ENCODE data around the gene GABRR3. TPM values are rescaled to one million over a fixed set of nuclear protein-coding genes. Genes with fewer than 3 reads are reported as not detected.

Gene GABRR3
- total RNA-seq = not detected

DNA sequence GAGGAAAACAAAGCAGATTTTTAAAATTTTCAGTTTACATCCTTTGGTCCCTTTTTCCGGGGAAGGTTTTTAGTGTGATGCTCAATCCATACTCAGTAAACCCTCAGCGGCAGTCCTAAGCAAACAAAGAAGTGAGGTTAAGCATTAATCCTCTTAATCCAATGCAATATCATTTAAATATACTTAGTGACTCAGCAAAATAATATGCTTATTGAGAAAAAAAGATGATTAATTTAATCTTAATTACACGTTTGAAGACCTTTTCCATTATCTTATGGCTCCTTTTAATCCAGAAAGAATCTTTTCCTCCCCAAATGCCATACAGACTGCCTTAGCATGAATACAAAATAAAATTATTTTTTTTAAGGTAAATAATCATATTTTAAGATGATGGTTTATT, at the start of gene GABRR3:
Gene GABRR3, minus strand, starts transcription at position 108 of the 400 bp plus-strand sequence. CDS start 328 bp downstream, outside the sequence.
- H3K9me3 Mint-ChIP-seq = no peaks in the 10 kb centered on the region
- ATAC-seq (replicated peaks in 1 of 2) (no peak), DNase-seq (no peak)
- H3K36me3 Mint-ChIP-seq (ENCODE audit: insufficient read depth in 2 of 2) = no peaks in the 10 kb centered on the region
- H3K27ac Mint-ChIP-seq = no peak within 1 kb of the TSS
- H3K4me1 Mint-ChIP-seq (ENCODE audit: low read depth) = peaks cover 22% of the 10 kb centered on the region
- no peak within 1 kb of the TSS for H3K4me3 Mint-ChIP-seq
- H3K27me3 Mint-ChIP-seq (ENCODE audit: low read depth) = peaks cover 13% of the 10 kb centered on the region

DNA sequence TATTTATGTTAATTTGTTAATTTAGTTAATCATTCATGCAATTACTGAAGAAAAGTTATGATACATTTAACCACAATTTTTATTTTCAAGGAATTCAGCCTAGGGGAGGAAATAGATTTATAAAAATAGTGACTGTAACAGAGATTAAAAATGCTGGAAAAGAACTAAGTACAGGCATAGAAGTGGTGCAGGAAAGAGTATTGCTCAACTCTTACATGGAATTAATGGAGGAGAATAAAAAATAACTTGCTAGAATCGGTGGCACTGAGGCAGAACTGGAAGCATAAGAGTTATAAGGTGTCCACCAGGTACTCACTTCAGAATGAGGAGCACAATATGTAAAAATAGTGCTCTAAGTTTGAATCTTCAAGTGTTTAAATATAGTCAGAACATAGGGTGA, 38.4 kb upstream of the GABRR3 start:
- Mint-ChIP-seq H3K27me3 (ENCODE audit: low read depth) (no peaks in the 10 kb centered on the region), H3K9me3 (no peaks in the 10 kb centered on the region), H3K36me3 (ENCODE audit: insufficient read depth in 2 of 2) (no peaks in the 10 kb centered on the region), H3K4me1 (ENCODE audit: low read depth) (no peaks in the 10 kb centered on the region), H3K4me3 (no peak overlapping the region), H3K27ac (no peak overlapping the region)
- DNase-seq (no peak), ATAC-seq (replicated peaks in 1 of 2) (no peak)

DNA sequence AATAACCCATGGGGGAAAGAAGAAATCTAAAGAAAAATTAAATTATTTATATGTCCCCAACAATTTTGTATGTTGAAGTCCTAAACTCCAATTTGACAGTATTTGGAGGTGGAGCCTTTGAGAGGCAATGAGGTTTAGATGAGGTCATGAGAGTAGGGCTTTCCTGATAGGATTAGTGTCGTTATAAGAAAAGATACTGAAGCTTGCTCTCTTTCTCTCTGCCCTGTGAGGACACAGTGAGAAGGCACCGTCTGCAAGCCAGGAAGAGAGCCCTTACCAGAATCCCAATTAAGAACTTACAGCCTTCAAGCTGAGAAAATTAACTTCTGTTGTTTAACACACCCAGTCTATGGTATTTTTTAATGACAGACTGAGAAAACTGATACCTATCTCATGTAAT, 35.7 kb upstream of the GABRR3 start:
- no peak for ATAC-seq (replicated peaks in 1 of 2)

DNA sequence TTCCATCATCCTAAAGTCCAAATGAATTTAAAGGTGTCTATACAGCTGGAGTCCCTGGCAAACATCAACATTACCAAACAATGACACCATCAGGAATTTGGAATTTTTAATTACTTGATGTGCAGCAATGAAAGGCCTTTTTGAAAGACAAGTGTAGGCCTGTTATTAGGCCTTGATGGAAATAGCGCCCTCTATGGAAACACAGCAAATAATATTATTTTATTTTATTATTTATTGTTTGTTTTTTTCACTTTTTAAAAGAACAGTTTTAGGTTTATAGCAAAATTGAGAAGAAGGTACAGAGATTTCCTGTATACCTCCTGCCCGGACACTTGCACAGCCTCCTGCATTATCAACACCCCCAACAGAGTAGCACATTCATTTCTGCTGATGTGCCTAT, 33.7 kb upstream of the GABRR3 start:
- no peaks in the 10 kb centered on the region for H3K27me3 Mint-ChIP-seq (ENCODE audit: low read depth)

More for the DNA sequence above, 35.7 kb upstream of the GABRR3 start:
- no peak overlapping the region for H3K4me3 Mint-ChIP-seq
- no peaks in the 10 kb centered on the region for H3K27me3 Mint-ChIP-seq (ENCODE audit: low read depth)
- H3K4me1 Mint-ChIP-seq (ENCODE audit: low read depth) = no peaks in the 10 kb centered on the region
- H3K27ac Mint-ChIP-seq = no peak overlapping the region
- no peaks in the 10 kb centered on the region for H3K9me3 Mint-ChIP-seq
- H3K36me3 Mint-ChIP-seq (ENCODE audit: insufficient read depth in 2 of 2) = no peaks in the 10 kb centered on the region
- no peak for DNase-seq

DNA sequence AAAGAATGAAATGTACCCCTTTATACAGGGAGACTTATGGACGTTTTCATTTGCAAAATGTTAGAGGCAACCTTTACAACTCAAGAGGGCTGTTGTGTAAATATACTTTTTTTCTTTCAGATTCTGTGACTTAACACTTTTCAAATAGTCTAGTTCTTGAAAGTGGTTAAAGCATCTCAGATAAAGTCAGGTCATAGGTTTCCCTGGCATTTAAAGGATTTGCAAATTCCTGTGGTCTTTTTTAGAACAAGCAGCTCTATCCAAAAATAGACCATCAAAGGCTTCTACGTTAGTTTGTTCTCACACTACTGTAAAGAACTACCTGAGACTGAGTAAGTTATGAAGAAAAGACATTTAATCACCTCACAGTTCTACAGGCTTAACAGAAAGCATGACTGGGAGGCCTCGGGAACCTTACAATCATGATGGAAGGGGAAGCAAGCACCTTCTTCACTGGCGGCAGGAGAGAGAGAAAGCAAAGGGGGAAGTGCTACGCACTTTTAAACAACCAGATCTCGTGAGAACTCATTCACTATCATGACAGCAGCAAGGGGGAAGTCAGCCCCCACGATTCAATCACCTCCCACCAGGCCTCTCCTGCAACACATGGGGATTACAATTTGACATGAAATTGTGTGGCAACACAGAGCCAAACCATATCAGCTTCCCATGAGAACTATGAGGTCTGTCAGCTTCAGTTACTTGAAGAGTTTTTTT, 23.3 kb upstream of the GABRR3 start:
- DNase-seq = no peak
- H3K9me3 Mint-ChIP-seq = no peaks in the 10 kb centered on the region
- no peak for ATAC-seq (replicated peaks in 1 of 2)
- no peak overlapping the region for H3K4me3 Mint-ChIP-seq
- no peak overlapping the region for H3K27ac Mint-ChIP-seq
- H3K4me1 Mint-ChIP-seq (ENCODE audit: low read depth) = no peaks in the 10 kb centered on the region
- no peaks in the 10 kb centered on the region for H3K36me3 Mint-ChIP-seq (ENCODE audit: insufficient read depth in 2 of 2)
- no peaks in the 10 kb centered on the region for H3K27me3 Mint-ChIP-seq (ENCODE audit: low read depth)

More for the DNA sequence above, 33.7 kb upstream of the GABRR3 start:
- Mint-ChIP-seq H3K9me3 (no peaks in the 10 kb centered on the region), H3K36me3 (ENCODE audit: insufficient read depth in 2 of 2) (no peaks in the 10 kb centered on the region), H3K4me1 (ENCODE audit: low read depth) (no peaks in the 10 kb centered on the region), H3K4me3 (no peak overlapping the region), H3K27ac (no peak overlapping the region)
- DNase-seq = no peak
- no peak for ATAC-seq (replicated peaks in 1 of 2)

DNA sequence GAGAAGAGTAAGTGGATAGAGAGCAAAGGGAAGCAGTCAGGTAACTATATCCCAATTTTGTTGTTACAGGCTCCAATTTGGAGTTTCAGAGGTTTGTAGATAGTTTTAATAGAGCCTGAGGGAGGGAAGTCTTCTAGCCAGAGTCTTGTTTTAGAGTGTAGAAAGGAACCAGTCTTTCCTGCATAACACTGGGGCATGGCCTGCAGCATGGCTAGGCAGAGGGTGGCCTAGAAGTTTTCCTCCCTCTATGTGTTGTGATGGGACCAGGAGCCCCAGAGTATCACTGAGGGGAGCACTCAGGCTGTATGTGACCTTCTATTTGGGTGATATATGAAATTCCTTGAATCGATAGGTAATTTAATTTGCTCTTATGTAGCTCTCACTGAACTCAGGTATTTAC, 22.5 kb upstream of the GABRR3 start:
- H3K9me3 Mint-ChIP-seq = no peaks in the 10 kb centered on the region
- no peak overlapping the region for H3K4me3 Mint-ChIP-seq
- H3K27me3 Mint-ChIP-seq (ENCODE audit: low read depth) = no peaks in the 10 kb centered on the region
- H3K4me1 Mint-ChIP-seq (ENCODE audit: low read depth) = no peaks in the 10 kb centered on the region
- H3K36me3 Mint-ChIP-seq (ENCODE audit: insufficient read depth in 2 of 2) = no peaks in the 10 kb centered on the region
- DNase-seq = no peak
- no peak overlapping the region for H3K27ac Mint-ChIP-seq
- no peak for ATAC-seq (replicated peaks in 1 of 2)

DNA sequence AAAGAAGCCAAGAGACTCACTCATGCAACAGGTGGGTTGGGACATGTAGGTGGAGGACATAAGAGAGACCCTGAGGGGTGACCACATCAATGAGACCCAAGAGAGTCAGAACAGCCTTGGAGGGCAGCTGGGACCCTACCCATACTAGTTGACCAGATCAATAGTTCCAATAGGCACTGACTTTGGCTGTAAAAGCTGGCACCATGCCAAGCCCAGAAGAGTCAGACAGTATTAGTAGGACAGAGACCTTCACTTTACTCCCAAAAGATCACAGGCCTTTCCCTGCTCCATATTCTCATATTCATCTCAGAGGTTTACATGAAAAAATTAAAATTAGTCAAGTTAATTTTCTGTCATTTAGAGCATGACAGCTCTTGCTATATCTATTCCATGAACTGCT, 20.9 kb upstream of the GABRR3 start:
- no peak overlapping the region for H3K27ac Mint-ChIP-seq
- no peak for DNase-seq
- H3K27me3 Mint-ChIP-seq (ENCODE audit: low read depth) = no peaks in the 10 kb centered on the region
- ATAC-seq (replicated peaks in 1 of 2) = no peak
- H3K36me3 Mint-ChIP-seq (ENCODE audit: insufficient read depth in 2 of 2) = no peaks in the 10 kb centered on the region
- no peaks in the 10 kb centered on the region for H3K9me3 Mint-ChIP-seq
- no peaks in the 10 kb centered on the region for H3K4me1 Mint-ChIP-seq (ENCODE audit: low read depth)
- no peak overlapping the region for H3K4me3 Mint-ChIP-seq

DNA sequence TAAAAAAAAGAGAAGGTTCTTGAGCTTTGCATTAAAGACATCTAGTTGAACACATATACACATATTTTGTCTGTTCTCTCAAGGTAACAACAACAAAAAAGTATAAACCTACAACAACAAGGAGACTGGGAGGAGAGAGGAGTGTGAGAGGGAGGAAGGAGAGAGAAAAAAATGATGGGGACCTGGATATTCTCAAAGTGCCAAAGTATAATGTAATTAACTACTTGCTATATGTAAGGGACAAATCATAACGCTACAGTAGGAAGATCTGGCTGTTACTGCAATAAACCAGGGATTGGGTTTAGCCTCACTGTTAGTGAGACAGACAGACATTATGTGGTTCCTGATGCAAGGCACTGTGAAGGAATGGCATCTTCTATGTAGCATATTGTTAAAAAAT, 14.2 kb upstream of the GABRR3 start:
- Mint-ChIP-seq H3K9me3 (no peaks in the 10 kb centered on the region), H3K27me3 (ENCODE audit: low read depth) (peaks cover 23% of the 10 kb centered on the region), H3K4me1 (ENCODE audit: low read depth) (no peaks in the 10 kb centered on the region), H3K4me3 (no peak overlapping the region), H3K27ac (no peak overlapping the region), H3K36me3 (ENCODE audit: insufficient read depth in 2 of 2) (no peaks in the 10 kb centered on the region)
- DNase-seq (no peak), ATAC-seq (replicated peaks in 1 of 2) (no peak)

DNA sequence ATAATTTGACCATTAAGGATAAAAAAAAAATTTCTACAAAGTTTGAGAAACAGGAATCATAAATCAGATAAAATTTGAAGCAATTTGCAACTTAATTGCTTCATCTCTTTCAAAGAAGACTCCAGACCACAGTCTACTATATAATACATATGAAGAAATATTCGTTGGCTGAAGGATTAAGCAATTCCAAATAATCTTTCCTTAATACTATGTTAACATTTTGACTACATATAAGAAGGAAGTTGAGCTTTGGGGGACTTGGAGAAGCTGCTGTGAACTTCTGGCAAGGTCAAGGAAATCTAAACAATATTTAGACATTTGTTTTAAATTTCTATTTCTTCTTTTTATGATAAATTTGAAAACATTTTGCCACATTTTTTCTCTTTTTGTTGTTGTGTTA, 13.5 kb upstream of the GABRR3 start:
- Mint-ChIP-seq H3K4me3 (no peak overlapping the region), H3K36me3 (ENCODE audit: insufficient read depth in 2 of 2) (no peaks in the 10 kb centered on the region), H3K4me1 (ENCODE audit: low read depth) (no peaks in the 10 kb centered on the region), H3K9me3 (no peaks in the 10 kb centered on the region), H3K27ac (no peak overlapping the region), H3K27me3 (ENCODE audit: low read depth) (peaks cover 23% of the 10 kb centered on the region)
- no peak for ATAC-seq (replicated peaks in 1 of 2)
- no peak for DNase-seq

DNA sequence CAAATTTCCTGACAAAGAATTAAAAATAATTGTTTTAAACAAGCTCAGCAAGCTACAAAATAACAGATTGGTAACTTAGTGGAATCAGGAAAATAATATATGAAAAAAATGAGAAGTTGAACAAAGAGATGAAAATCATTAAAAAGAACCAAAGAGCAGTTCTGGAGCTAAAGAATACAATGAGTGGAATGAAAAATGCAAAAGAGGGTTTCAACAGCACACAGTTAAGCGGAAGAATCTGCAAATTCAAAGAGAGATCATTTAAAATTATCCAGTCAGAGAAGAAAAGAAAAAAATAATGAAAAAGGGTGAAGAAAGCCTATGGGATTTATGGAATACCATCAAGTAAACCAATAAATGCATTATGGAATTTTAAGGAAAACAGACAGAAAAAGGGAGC, 6.2 kb upstream of the GABRR3 start:
- H3K27ac Mint-ChIP-seq = no peak overlapping the region
- H3K9me3 Mint-ChIP-seq = peaks cover 0 to 2% of the 10 kb centered on the region in 2 donors
- H3K27me3 Mint-ChIP-seq (ENCODE audit: low read depth) = peaks cover 34% of the 10 kb centered on the region
- peaks cover 2 to 5% of the 10 kb centered on the region in 2 donors for H3K36me3 Mint-ChIP-seq (ENCODE audit: insufficient read depth in 2 of 2)
- peaks cover 22% of the 10 kb centered on the region for H3K4me1 Mint-ChIP-seq (ENCODE audit: low read depth)
- no peak for ATAC-seq (replicated peaks in 1 of 2)
- H3K4me3 Mint-ChIP-seq = no peak overlapping the region
- no peak for DNase-seq

DNA sequence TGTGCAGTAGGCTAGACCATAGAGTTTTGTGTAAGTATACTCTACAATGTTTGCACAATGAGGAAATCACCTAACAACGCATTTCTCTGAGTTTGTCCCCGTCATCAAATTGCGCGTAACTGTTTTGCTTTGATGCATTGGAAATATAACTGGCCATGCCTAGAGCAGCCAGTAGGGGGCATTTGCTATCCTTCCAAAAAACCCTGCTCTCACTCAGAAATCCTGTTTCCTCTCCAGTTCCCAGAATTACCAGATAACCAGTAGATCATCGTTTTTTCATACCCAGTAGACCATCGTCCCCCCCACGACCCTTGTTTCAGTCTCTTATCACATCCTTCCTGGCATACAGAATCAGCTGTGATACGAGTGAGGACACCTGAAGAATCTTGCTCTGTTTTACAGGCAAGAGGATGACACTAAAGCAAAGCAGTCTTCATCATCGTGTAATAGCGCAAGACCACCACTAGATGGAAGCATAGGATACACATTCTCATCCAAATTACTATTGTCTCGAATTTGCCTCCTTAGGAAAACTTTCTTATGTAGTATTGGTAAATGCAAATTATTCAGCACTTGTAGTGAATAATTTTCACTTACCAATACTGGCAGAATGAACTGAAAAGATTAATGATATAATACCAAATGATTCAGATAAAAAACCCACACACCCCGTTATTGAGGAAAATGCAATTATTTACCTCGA, 4.4 kb upstream of the GABRR3 start:
- DNase-seq (peak; percentile 68 to 79), ATAC-seq (replicated peaks in 1 of 2) (peak; percentile 79 to 84)
- peaks cover 0 to 2% of the 10 kb centered on the region in 2 donors for H3K9me3 Mint-ChIP-seq
- H3K4me1 Mint-ChIP-seq (ENCODE audit: low read depth) = peaks cover 22% of the 10 kb centered on the region
- H3K4me3 Mint-ChIP-seq = peak overlapping the region; percentile 86 to 87
- peaks cover 31% of the 10 kb centered on the region for H3K27me3 Mint-ChIP-seq (ENCODE audit: low read depth)
- peaks cover 2 to 5% of the 10 kb centered on the region in 2 donors for H3K36me3 Mint-ChIP-seq (ENCODE audit: insufficient read depth in 2 of 2)
- peak overlapping the region; percentile 83 for H3K27ac Mint-ChIP-seq

DNA sequence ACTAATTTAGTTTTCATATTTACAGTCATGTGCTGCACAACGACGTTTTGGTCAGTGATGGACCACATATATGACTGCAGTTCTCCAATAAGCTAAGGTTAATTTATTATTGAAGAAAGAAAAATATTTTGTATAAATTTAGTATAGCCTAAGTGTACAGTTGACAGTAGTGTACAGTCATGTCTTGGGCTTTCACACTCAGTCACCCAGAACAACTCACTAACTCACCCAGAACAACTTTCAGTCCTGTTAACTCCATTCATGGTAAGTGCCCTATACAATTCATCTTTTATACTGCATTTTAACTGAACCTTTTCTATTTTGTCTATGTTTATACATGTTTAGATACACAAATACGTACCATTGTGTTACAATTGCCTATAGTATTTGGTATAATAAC, 3.8 kb upstream of the GABRR3 start:
- DNase-seq (peak in 1 of 2 donors; percentile 6), ATAC-seq (replicated peaks in 1 of 2) (peak; percentile 85 to 86)
- Mint-ChIP-seq H3K36me3 (ENCODE audit: insufficient read depth in 2 of 2) (peaks cover 2 to 5% of the 10 kb centered on the region in 2 donors), H3K27me3 (ENCODE audit: low read depth) (peaks cover 31% of the 10 kb centered on the region), H3K27ac (peak overlapping the region; percentile 83), H3K4me3 (peak overlapping the region; percentile 86 to 87), H3K4me1 (ENCODE audit: low read depth) (peaks cover 22% of the 10 kb centered on the region), H3K9me3 (peaks cover 0 to 2% of the 10 kb centered on the region in 2 donors)

DNA sequence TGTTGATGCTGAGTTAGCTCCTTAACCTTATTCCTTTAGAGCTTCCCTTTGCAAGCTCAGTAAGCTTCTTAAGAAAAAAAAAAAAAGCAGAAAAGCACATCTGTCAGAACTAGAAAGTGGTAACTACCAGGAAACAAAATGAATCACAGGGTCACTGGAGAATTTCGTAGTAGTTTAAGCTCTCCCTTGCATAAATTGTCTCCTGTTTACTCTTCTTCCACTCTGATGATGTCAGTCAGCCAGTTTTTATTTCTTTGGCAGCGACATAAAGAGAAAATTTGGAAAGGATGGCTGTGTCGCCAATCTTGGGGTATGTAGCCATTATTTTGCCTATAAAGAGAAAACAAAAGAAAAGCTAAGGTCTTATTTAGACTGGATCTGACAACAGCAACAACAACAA, 3.2 kb upstream of the GABRR3 start:
- ATAC-seq (replicated peaks in 1 of 2) (peak; percentile 57 to 66), DNase-seq (no peak)
- Mint-ChIP-seq H3K36me3 (ENCODE audit: insufficient read depth in 2 of 2) (peaks cover 2 to 5% of the 10 kb centered on the region in 2 donors), H3K4me3 (peak overlapping the region; percentile 39 to 83), H3K27ac (peak overlapping the region; percentile 89), H3K4me1 (ENCODE audit: low read depth) (peaks cover 22% of the 10 kb centered on the region), H3K9me3 (peaks cover 0 to 2% of the 10 kb centered on the region in 2 donors), H3K27me3 (ENCODE audit: low read depth) (peaks cover 31% of the 10 kb centered on the region)

Data from activated T-cell treated with anti-CD3 and anti-CD28 coated beads, Interleukin-2, amount 50 U/mL, for 72 hours (primary cell).